IMR-90 (cell line): ENCODE data around the gene EFNB2. TPM values are rescaled to one million over a fixed set of nuclear protein-coding genes. Genes with fewer than 3 reads are reported as not detected.

Experiments used
- ATAC-seq: fragments of 200-7000 bp; cut with Tn5 transposase; 2 replicates; pipeline ENCODE4 v1.9.1; 2020; ENCODE audit warnings: low read depth, mild to moderate bottlenecking, moderate library complexity
- BruUV-seq: library from RNA; stranded (reverse); fragments of 400-500 nt; replicated peaks from 2 replicates; lab custom pipeline; 2021; lab: Mats Ljungman, UMichigan
- CTCF ChIA-PET: fragments of 300-600 bp; formaldehyde crosslinking; extraction: SDS; loops from one replicate; lab custom pipeline; 2021; ENCODE audit warnings: antibody characterized with exemption; lab: Yijun Ruan, JAX
- POLR2A ChIA-PET: fragments of 300-600 bp; sonication (Branson Sonifier 250); formaldehyde crosslinking; loops from one replicate; lab custom pipeline; 2022; ENCODE audit warnings: antibody characterized with exemption; ENCODE audit not compliant: unreplicated experiment; lab: Charles Lee
- DNase-seq: peaks from one replicate; pipeline ENCODE4 v3.0.0; 2013
- H2AFZ ChIP-seq: replicated peaks from 2 replicates; pipeline ENCODE3; 2013; ENCODE audit warnings: low read length, mild to moderate bottlenecking; ENCODE audit not compliant: poor library complexity
- H2AK5ac ChIP-seq: 2 replicates; pipeline ENCODE4 v1.6.1; 2013; ENCODE audit warnings: low read depth, low read length, inconsistent platforms
- H2AK9ac ChIP-seq: replicated peaks from 2 replicates; pipeline ENCODE3; 2013; ENCODE audit warnings: mild to moderate bottlenecking, low read depth, low read length, moderate library complexity; ENCODE audit not compliant: poor library complexity
- H2BK120ac ChIP-seq: 2 replicates; pipeline ENCODE4 v1.6.1; 2013; ENCODE audit warnings: low read depth, low read length, inconsistent platforms
- H2BK15ac ChIP-seq: 3 replicates; pipeline ENCODE4 v1.6.1; 2013; ENCODE audit warnings: low read depth, low read length, inconsistent platforms
- H2BK20ac ChIP-seq: 2 replicates; pipeline ENCODE4 v1.6.1; 2013; ENCODE audit warnings: low read depth, mild to moderate bottlenecking, inconsistent platforms, low read length, moderate library complexity
- H2BK5ac ChIP-seq: 2 replicates; pipeline ENCODE4 v1.6.1; 2013; ENCODE audit warnings: mild to moderate bottlenecking, low read depth, low read length, inconsistent platforms; ENCODE audit not compliant: poor library complexity, severe bottlenecking
- H3K14ac ChIP-seq: replicated peaks from 2 replicates; pipeline ENCODE4 v1.6.1; 2013; ENCODE audit warnings: low read depth, low read length, inconsistent platforms
- H3K18ac ChIP-seq: 2 replicates; pipeline ENCODE4 v1.6.1; 2013; ENCODE audit warnings: low read depth, low read length, control low read depth
- H3K23ac ChIP-seq: 2 replicates; pipeline ENCODE4 v1.6.1; 2013; ENCODE audit warnings: low read depth, low read length, inconsistent platforms
- H3K27ac ChIP-seq: 2 replicates; pipeline ENCODE4 v1.5.1; 2013; ENCODE audit warnings: mild to moderate bottlenecking, control low read depth, low read length; ENCODE audit not compliant: insufficient read depth
- H3K27me3 ChIP-seq: 2 replicates; pipeline ENCODE4 v1.6.1; 2013; ENCODE audit warnings: low read length; ENCODE audit not compliant: control insufficient read depth, insufficient read depth
- H3K36me3 ChIP-seq: 2 replicates; pipeline ENCODE4 v1.6.1; 2013; ENCODE audit warnings: low read length, mixed read lengths; ENCODE audit not compliant: control insufficient read depth, insufficient read depth
- H3K4ac ChIP-seq: 2 replicates; pipeline ENCODE4 v1.6.1; 2013; ENCODE audit warnings: low read depth, low read length, inconsistent platforms
- H3K4me1 ChIP-seq: 2 replicates; pipeline ENCODE4 v1.6.1; 2013; ENCODE audit warnings: low read length, mixed read lengths; ENCODE audit not compliant: control insufficient read depth, insufficient read depth
- H3K4me2 ChIP-seq: 2 replicates; pipeline ENCODE4 v1.6.1; 2013; ENCODE audit warnings: low read depth, mild to moderate bottlenecking, control low read depth, low read length, moderate library complexity
- H3K4me3 ChIP-seq: 2 replicates; pipeline ENCODE4 v1.5.1; 2013; ENCODE audit warnings: low read depth, mild to moderate bottlenecking, control low read depth, low read length, moderate library complexity; ENCODE audit not compliant: insufficient read depth
- H3K56ac ChIP-seq: 2 replicates; pipeline ENCODE4 v1.6.1; 2013; ENCODE audit warnings: low read length, inconsistent platforms; ENCODE audit not compliant: insufficient read depth; ENCODE audit errors: extremely low read depth
- H3K79me1 ChIP-seq, 2 experiments: 2 replicates each; pipeline ENCODE4 v1.6.1; 2013; ENCODE audit warnings: low read length in 2 of 2, inconsistent platforms in 1 of 2, low read depth in 1 of 2
- H3K9ac ChIP-seq: 2 replicates; pipeline ENCODE4 v1.6.1; 2013; ENCODE audit warnings: low read depth, low read length, control low read depth
- H3K9me1 ChIP-seq: 2 replicates; pipeline ENCODE4 v1.6.1; 2013; ENCODE audit warnings: low read length, inconsistent platforms; ENCODE audit not compliant: insufficient read depth
- H3K9me3 ChIP-seq: 2 replicates; pipeline ENCODE4 v1.6.1; 2013; ENCODE audit warnings: low read length; ENCODE audit not compliant: control insufficient read depth, insufficient read depth
- H4K20me1 ChIP-seq: 2 replicates; pipeline ENCODE4 v1.6.1; 2013; ENCODE audit warnings: low read length, inconsistent platforms; ENCODE audit not compliant: insufficient read depth
- H4K5ac ChIP-seq: 2 replicates; pipeline ENCODE4 v1.6.1; 2013; ENCODE audit warnings: mild to moderate bottlenecking, low read depth, low read length, control low read depth
- H4K8ac ChIP-seq, 2 experiments: 2 replicates each; pipeline ENCODE4 v1.6.1; 2013; ENCODE audit warnings: low read depth in 2 of 2, low read length in 2 of 2, control low read depth in 1 of 2, inconsistent platforms in 1 of 2
- H4K91ac ChIP-seq: 2 replicates; pipeline ENCODE4 v1.6.1; 2013; ENCODE audit warnings: low read depth, low read length, inconsistent platforms; ENCODE audit not compliant: insufficient read depth
- BHLHE40 ChIP-seq: fragments of 150-350 bp; IDR thresholded peaks from 2 replicates; pipeline ENCODE4 v1.6.1; 2016; ENCODE audit warnings: mild to moderate bottlenecking, low read depth, low read length
- CEBPB ChIP-seq: IDR thresholded peaks from 2 replicates; pipeline ENCODE4 v1.6.1; 2012; ENCODE audit warnings: low read depth, low read length, improper control_type of control experiment
- CHD1 ChIP-seq: IDR thresholded peaks from 2 replicates; pipeline ENCODE4 v1.6.1; 2012; ENCODE audit warnings: low read depth, low read length, improper control_type of control experiment
- FOS ChIP-seq: fragments of 150-350 bp; IDR thresholded peaks from 2 replicates; pipeline ENCODE4 v1.6.1; 2016; ENCODE audit warnings: low read depth, low read length
- MAFK ChIP-seq: IDR thresholded peaks from 2 replicates; pipeline ENCODE4 v1.6.1; 2012; ENCODE audit warnings: low read depth, low read length, improper control_type of control experiment
- POLR2A ChIP-seq: IDR thresholded peaks from 2 replicates; pipeline ENCODE4 v1.6.1; 2012; ENCODE audit warnings: mild to moderate bottlenecking, low read depth, low read length
- RAD21 ChIP-seq: IDR thresholded peaks from 2 replicates; pipeline ENCODE4 v1.6.1; 2012; ENCODE audit warnings: low read length, improper control_type of control experiment
- RCOR1 ChIP-seq: IDR thresholded peaks from 2 replicates; pipeline ENCODE4 v1.6.1; 2012; ENCODE audit warnings: mild to moderate bottlenecking, low read length, improper control_type of control experiment; ENCODE audit not compliant: insufficient replicate concordance
- RFX5 ChIP-seq: IDR thresholded peaks from 2 replicates; pipeline ENCODE4 v1.8.0; 2012; ENCODE audit warnings: low read depth, mild to moderate bottlenecking, low read length, moderate library complexity
- SMC3 ChIP-seq: fragments of 150-350 bp; IDR thresholded peaks from 2 replicates; pipeline ENCODE4 v1.6.1; 2016; ENCODE audit warnings: low read depth, mild to moderate bottlenecking, antibody characterized with exemption, low read length, moderate library complexity
- WGBS, 2 experiments: methylation state at CpG; one replicate each; pipeline versions ENCODE4 v1.1.5 to v1.1.7; 2013; ENCODE audit warnings: missing lambda C conversion rate in 2 of 2; ENCODE audit not compliant: insufficient read length in 1 of 2; ENCODE audit errors: extremely low coverage in 2 of 2; 5-methylcytosine and 5-hydroxymethylcytosine counted together
- dilution Hi-C: fragments of 300-500 bp; cut with HindIII; formaldehyde crosslinking; loops from one replicate; pipeline ENCODE4 v1.14.3; 2018; ENCODE audit warnings: low sequenced_read_pairs; ENCODE audit not compliant: unreplicated experiment
- in situ Hi-C: fragments of 300-500 bp; cut with MboI; formaldehyde crosslinking; loops from 3 replicates; pipeline ENCODE4 v1.14.3; 2019; ENCODE audit warnings: low sequenced_read_pairs, inconsistent platforms, mixed read lengths
- intact Hi-C: fragments of 100-400 bp; cut with micrococcal nuclease; formaldehyde crosslinking; loops from 2 replicates; pipeline ENCODE4 v1.10.0; 2022
- polyA plus RNA-seq, 3 experiments: library from polyadenylated mRNA; depleted of rRNA; stranded (reverse); fragments of >200 nt; gene quantifications; 2 replicates each; pipeline ENCODE4 v1.2.3, GENCODE V29; 2012; ENCODE audit warnings: low replicate concordance in 1 of 3
- total RNA-seq: library from RNA; depleted of rRNA; stranded (reverse); fragments of >200 nt; gene quantifications from 2 replicates; pipeline ENCODE4 v1.2.3, GENCODE V29; 2012
- TF ChIP-seq, protein P1 (sequence below): fragments of 150-350 bp; IDR thresholded peaks from 2 replicates; pipeline ENCODE4 v1.6.1; 2017; ENCODE audit warnings: mild to moderate bottlenecking, antibody characterized with exemption, low read length, low read depth
- TF ChIP-seq, protein P2 (sequence below): conservative IDR thresholded peaks from 2 replicates; pipeline ENCODE4 v1.5.1; 2012; ENCODE audit warnings: mild to moderate bottlenecking, low read depth, low read length, improper control_type of control experiment

Gene EFNB2
- total and polyA plus RNA-seq, 2 of the 4 experiments (the other 2 are of a cell fraction) = 5.4 to 6.0 TPM

DNA sequence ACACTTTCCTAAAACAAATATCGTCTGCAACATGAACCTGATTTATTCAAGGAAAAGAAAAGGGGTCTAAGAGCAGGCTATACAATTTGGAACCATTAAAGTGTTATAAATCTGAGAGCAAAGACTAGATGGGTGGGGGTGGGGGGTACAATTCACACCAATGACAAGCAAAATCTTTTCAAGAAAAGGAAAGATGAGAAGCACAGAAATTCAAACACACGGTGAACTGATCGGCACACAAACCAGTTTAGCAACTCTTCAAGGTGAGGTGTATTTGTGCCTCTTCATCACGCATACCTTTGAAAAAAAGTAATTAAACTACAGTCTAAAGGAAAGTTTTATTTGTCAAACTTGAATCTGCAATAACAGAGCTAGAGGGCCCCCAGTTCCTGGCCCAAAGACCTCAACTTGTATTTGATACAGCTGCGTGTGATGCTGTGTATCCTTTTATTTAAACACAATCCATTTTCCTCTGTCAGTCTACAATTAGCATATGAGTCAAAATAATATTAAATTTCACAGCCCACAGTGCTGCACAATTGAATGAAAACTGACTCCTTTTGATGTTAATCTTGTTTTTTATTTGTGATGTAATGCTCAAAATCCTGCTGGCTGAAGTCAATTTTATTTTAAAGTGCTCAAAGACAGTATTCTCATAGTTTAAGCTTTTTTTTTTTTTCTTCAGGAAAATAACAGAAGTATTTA lies 14.2 kb downstream of the EFNB2 start:
- Histone ChIP-seq H3K9me1 (peaks cover 3% of the 10 kb centered on the region; the same call in 1 of the 2 replicates), H4K8ac (no peak overlapping the region), H2BK20ac (no peak overlapping the region), H3K79me1 (peaks cover 21 to 50% of the 10 kb centered on the region in 2 experiments; a peak in 3 of 4 replicates), H3K4me1 (peaks cover 6% of the 10 kb centered on the region), H3K18ac (no peak overlapping the region), H3K9me3 (no peaks in the 10 kb centered on the region), H2BK120ac (no peak overlapping the region), H2BK5ac (no peak overlapping the region), H2AK9ac (no peak overlapping the region), H3K27me3 (no peaks in the 10 kb centered on the region), H3K4me2 (no peak overlapping the region), H3K4ac (no peak overlapping the region), H3K56ac (no peak overlapping the region), H3K23ac (no peak overlapping the region), H4K91ac (no peak overlapping the region), H4K5ac (no peak overlapping the region), H3K9ac (no peak overlapping the region), H3K27ac (no peak overlapping the region), H4K20me1 (no peaks in the 10 kb centered on the region), H2AFZ (no peak overlapping the region), H3K14ac (no peak overlapping the region), H2BK15ac (no peak overlapping the region), H3K36me3 (no peaks in the 10 kb centered on the region), H2AK5ac (no peak overlapping the region), H3K4me3 (no peak overlapping the region)
- CTCF ChIA-PET = interaction anchor here (0.6 kb wide), 1 partner anchor 93 kb away, joined by 5 read pairs; no protein-coding TSS in a partner anchor
- intact Hi-C loops (loop anchor here (2.0 kb wide), 1 partner anchor 1380 kb away; no protein-coding TSS in a partner anchor), in situ Hi-C loops (loop anchor here (25.0 kb wide), 1 partner anchor 434 kb away; no protein-coding TSS in a partner anchor), dilution Hi-C loops (no loop called here)
- BruUV-seq = no TSS peak
- POLR2A ChIA-PET = interaction anchor here (0.6 kb wide), 2 partner anchors 14 to 116 kb away, joined by 3 to 4 read pairs; partner anchors contain the start of gene EFNB2
- TF ChIP-seq SMC3 (no peak), RCOR1 (no peak), CEBPB (no peak), CHD1 (no peak), BHLHE40 (no peak), POLR2A (no peak), RAD21 (no peak), RFX5 (no peak), MAFK (no peak), FOS (no peak)
- TF ChIP-seq, protein P1, sequence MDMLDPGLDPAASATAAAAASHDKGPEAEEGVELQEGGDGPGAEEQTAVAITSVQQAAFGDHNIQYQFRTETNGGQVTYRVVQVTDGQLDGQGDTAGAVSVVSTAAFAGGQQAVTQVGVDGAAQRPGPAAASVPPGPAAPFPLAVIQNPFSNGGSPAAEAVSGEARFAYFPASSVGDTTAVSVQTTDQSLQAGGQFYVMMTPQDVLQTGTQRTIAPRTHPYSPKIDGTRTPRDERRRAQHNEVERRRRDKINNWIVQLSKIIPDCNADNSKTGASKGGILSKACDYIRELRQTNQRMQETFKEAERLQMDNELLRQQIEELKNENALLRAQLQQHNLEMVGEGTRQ = no peak
- TF ChIP-seq, protein P2, sequence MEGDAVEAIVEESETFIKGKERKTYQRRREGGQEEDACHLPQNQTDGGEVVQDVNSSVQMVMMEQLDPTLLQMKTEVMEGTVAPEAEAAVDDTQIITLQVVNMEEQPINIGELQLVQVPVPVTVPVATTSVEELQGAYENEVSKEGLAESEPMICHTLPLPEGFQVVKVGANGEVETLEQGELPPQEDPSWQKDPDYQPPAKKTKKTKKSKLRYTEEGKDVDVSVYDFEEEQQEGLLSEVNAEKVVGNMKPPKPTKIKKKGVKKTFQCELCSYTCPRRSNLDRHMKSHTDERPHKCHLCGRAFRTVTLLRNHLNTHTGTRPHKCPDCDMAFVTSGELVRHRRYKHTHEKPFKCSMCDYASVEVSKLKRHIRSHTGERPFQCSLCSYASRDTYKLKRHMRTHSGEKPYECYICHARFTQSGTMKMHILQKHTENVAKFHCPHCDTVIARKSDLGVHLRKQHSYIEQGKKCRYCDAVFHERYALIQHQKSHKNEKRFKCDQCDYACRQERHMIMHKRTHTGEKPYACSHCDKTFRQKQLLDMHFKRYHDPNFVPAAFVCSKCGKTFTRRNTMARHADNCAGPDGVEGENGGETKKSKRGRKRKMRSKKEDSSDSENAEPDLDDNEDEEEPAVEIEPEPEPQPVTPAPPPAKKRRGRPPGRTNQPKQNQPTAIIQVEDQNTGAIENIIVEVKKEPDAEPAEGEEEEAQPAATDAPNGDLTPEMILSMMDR = no peak
- ATAC-seq (no peak), DNase-seq (no peak)
- WGBS, 2 experiments = 100% methylated on average over 1 of the region's 5 CpGs; no CpG with 5 or more reads in 1 of the 2 experiments
